Right atrium auricular region (tissue), 2 donors: ENCODE measurements around the gene MYB. TPM values are rescaled to one million over a fixed set of nuclear protein-coding genes. Genes with fewer than 3 reads are reported as not detected.

ENCODE experiments used
- DNase-seq: peaks from one replicate; pipeline ENCODE4 v3.0.0-alpha.2; 2019; ENCODE audit warnings: low spot score
- H3K27ac ChIP-seq, 2 donors: fragments of 200-600 bp; sonication (generic); 1 replicate in 1 of 2; 2 replicates in 1 of 2; pipeline ENCODE4 v1.5.1; 2016 to 2019
- H3K27me3 ChIP-seq, 2 donors: fragments of 200-600 bp; sonication (generic); one replicate each; pipeline versions ENCODE4 v1.5.1 to v1.6.0; 2017 to 2019
- H3K36me3 ChIP-seq: fragments of 200-600 bp; sonication (generic); one replicate; pipeline ENCODE4 v1.5.1; 2016
- H3K4me1 ChIP-seq, 2 donors: fragments of 200-600 bp; sonication (generic); one replicate each; pipeline versions ENCODE4 v1.5.1 to v1.6.0; 2017 to 2019
- H3K4me3 ChIP-seq, 2 donors: fragments of 200-600 bp; sonication (generic); 1 replicate in 1 of 2; 2 replicates in 1 of 2; pipeline ENCODE4 v1.5.1; 2017 to 2019; ENCODE audit warnings: mild to moderate bottlenecking in 1 of 2, moderate library complexity in 1 of 2
- H3K9me3 ChIP-seq, 2 donors: fragments of 200-600 bp; sonication (generic); one replicate each; pipeline ENCODE4 v1.5.1; 2019
- total RNA-seq, 2 donors: library from RNA; depleted of rRNA; stranded (reverse); fragments of >200 nt; gene quantifications; one replicate each; pipeline ENCODE4 v1.1.0, GENCODE V29; 2016
- TF ChIP-seq, protein P1 (sequence below), 2 donors: fragments of 200-600 bp; sonication (generic); IDR thresholded peaks; one replicate each; pipeline ENCODE4 v1.5.1; 2019; ENCODE audit warnings: antibody characterized with exemption in 2 of 2

Gene MYB
- total RNA-seq, 2 donors from 2014 or later, result 0.16 TPM; not detected in 1

DNA sequence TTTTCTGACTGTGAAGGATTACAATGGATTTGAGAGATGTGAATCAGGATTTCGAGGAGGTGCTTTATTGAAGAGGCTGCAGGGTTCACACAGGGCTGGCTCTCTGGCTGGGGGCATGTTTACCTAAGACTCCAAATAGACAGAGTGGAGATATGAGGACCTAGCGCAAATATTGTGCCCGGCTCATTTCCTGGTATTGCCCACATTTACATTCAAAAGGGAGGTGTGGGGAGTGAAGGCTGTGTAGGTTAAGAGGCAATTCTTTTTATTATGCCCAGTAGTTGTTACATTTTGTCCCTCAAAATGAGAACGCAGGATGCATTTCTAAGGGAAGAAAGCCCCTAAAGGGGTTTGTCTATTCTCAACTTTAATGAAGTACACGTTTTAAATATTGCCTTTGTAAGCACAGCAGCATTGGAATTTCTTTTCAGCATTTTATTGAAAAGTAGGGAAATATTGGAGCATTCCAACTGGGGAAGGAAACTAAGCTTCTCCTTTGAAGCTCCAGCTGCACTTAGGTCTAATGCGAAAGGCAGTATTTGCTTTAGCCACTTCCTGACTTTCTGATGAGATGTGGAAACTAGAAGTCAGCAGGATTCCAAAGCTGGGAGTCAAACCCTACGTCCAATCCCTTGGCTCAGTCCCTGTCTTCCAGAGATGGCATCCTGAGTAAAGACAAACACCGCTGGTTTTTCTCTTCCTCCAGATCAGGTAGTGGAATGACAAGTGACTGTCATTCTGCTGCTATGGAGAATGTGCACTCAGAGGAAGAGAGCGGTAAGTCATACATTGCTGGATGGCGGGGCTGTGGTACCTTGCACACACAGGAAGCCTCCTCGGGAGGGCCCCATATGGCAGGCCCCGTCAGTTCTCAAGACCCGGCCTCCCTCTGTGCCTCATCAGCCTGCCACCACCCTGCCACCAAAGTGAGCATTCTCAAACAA, 70.7 kb downstream of the MYB start:
- DNase-seq, result no peak
- Histone ChIP-seq H3K36me3 (no peaks in the 10 kb centered on the region), H3K9me3 (no peaks in the 10 kb centered on the region), H3K4me1 (no peaks in the 10 kb centered on the region), H3K27me3 (no peaks in the 10 kb centered on the region), H3K27ac (no peak overlapping the region), H3K4me3 (no peak overlapping the region)
- TF ChIP-seq, protein P1, sequence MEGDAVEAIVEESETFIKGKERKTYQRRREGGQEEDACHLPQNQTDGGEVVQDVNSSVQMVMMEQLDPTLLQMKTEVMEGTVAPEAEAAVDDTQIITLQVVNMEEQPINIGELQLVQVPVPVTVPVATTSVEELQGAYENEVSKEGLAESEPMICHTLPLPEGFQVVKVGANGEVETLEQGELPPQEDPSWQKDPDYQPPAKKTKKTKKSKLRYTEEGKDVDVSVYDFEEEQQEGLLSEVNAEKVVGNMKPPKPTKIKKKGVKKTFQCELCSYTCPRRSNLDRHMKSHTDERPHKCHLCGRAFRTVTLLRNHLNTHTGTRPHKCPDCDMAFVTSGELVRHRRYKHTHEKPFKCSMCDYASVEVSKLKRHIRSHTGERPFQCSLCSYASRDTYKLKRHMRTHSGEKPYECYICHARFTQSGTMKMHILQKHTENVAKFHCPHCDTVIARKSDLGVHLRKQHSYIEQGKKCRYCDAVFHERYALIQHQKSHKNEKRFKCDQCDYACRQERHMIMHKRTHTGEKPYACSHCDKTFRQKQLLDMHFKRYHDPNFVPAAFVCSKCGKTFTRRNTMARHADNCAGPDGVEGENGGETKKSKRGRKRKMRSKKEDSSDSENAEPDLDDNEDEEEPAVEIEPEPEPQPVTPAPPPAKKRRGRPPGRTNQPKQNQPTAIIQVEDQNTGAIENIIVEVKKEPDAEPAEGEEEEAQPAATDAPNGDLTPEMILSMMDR (IDR thresholded peaks at IDR 0.05), result no peak

DNA sequence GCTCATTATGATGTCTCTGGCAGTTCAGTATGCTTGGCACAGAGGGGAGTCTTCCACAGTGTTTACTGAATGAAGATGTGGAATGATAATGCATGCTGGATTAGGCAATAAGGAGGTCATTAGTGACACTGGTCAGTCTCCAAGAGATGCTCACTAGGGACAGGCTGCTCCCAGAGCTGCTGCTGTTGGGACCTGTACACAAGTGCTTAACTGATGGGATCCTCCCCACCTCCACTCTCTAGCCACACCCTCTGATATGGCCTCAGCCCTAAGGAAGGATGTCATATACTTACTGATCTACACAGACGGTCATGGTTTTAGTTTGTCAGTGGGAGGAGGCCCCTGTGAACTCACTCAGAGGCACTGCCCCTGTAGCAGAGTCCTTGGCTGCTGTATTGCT, 73.4 kb downstream of the MYB start:
- Histone ChIP-seq H3K4me3 (no peak overlapping the region), H3K9me3 (no peaks in the 10 kb centered on the region), H3K4me1 (no peaks in the 10 kb centered on the region), H3K27ac (no peak overlapping the region), H3K36me3 (no peaks in the 10 kb centered on the region), H3K27me3 (no peaks in the 10 kb centered on the region)
- TF ChIP-seq, protein P1 (IDR thresholded peaks at IDR 0.05), result no peak
- DNase-seq, result no peak

DNA sequence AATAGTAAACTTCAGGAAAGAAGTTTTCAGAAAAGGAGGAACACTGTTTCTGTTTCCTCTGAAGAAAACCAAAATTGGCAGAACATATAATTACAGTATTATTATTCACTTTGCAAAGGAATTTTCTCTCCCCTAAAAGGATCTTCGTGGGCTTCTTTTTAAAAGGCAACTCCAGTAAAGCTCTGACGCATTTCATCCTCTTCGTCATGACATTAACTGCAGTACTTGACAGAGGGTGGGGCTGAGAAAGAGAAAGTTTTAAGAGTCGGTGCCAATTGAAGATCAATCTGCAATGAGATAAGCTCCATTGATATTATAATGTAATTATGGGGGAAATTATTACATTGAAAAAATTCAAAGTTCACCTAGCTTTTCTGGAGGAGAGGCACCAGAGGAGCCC, 75.8 kb downstream of the MYB start:
- TF ChIP-seq, protein P1 (IDR thresholded peaks at IDR 0.05), result no peak
- H3K27me3 ChIP-seq, result no peaks in the 10 kb centered on the region
- no peaks in the 10 kb centered on the region for H3K9me3 ChIP-seq
- no peak overlapping the region for H3K27ac ChIP-seq
- no peak overlapping the region for H3K4me3 ChIP-seq
- H3K4me1 ChIP-seq, result no peaks in the 10 kb centered on the region
- H3K36me3 ChIP-seq, result no peaks in the 10 kb centered on the region
- DNase-seq, result no peak

DNA sequence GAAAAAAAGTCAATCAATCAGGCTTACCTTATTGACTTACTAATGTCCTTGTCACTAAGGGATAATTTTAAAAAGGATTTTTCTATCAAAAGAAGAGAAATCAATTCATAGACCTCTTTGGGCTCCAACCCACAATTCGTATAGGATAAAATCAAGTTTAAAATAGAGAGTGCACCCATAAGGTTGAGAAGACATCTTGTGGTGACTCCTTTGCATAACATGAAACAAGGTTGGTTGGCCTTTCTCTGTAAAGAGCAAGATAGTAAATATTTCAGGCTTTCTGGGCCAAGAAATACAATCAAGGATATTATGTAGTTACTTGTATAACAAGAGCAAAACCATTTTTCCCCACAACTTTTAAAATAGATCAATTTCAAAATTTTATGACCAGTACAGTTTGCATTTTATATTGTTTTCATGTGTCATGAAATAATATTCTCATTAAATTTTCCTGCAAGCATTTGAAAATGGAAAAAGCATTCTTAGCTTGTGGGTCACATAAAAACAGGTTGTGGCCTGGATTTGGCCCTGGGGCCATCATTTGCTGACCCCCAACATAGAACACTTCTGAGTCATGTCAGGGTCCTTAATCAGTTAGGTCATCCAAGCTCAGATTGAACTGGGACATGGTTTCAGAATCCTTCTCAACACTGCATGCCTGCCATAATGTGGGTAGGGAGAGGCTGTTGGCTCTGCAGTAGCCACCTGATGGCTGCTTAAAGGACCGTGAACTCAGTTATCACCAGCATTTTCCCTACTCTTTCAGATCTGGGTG, 76.7 kb downstream of the MYB start:
- DNase-seq, result no peak
- TF ChIP-seq, protein P1 (IDR thresholded peaks at IDR 0.05), result no peak
- no peak overlapping the region for H3K27ac ChIP-seq
- H3K9me3 ChIP-seq, result no peaks in the 10 kb centered on the region
- no peaks in the 10 kb centered on the region for H3K4me1 ChIP-seq
- H3K4me3 ChIP-seq, result no peak overlapping the region
- no peaks in the 10 kb centered on the region for H3K36me3 ChIP-seq
- H3K27me3 ChIP-seq, result no peaks in the 10 kb centered on the region

DNA sequence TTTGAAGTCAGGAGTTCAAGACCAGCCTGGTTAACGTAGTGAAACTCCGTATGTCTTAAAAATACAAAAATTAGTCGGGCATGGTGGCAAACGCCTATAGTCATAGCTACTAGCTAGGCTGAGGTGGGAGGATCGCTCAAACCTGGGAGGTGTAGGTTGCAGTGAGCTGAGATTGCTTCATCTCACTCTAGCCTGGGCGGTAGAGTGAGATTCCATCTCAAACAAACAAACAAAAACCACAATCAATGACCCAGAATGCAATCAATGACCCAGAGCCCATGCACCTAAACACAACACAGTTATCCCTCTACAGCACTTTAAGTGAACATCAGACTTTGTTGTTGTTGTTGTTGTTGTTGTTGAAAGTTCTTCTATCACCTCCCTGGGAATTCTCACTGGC, 77.9 kb downstream of the MYB start:
- TF ChIP-seq, protein P1 (IDR thresholded peaks at IDR 0.05), result no peak
- Histone ChIP-seq H3K27ac (no peak overlapping the region), H3K36me3 (no peaks in the 10 kb centered on the region), H3K27me3 (no peaks in the 10 kb centered on the region), H3K9me3 (no peaks in the 10 kb centered on the region), H3K4me3 (no peak overlapping the region), H3K4me1 (no peaks in the 10 kb centered on the region)
- DNase-seq, result no peak
